SK-N-SH (cell line): Measurements from ENCODE around the gene LRRC42. TPM values are rescaled to one million over a fixed set of nuclear protein-coding genes. Genes with fewer than 3 reads are reported as not detected.

Source experiments
- CTCF ChIA-PET: fragments of 300-600, 350-600 bp; formaldehyde crosslinking; extraction: SDS; loops from one replicate; lab custom pipeline; 2021; lab: Yijun Ruan, JAX
- POLR2A ChIA-PET: fragments of 350-600 bp; sonication (Branson Sonifier 250); formaldehyde crosslinking; extraction: SDS; loops from one replicate; lab custom pipeline; 2020; ENCODE audit warnings: antibody characterized with exemption, inconsistent platforms; lab: Yijun Ruan, JAX
- DNase-seq: peaks from one replicate; pipeline ENCODE4 v3.0.0; 2012
- H2AFZ ChIP-seq: fragments of 200-600 bp; sonication (generic); 2 replicates; pipeline ENCODE4 v1.8.1; 2016; ENCODE audit warnings: antibody characterized with exemption, mild to moderate bottlenecking, low read depth
- H3F3A ChIP-seq: fragments of 200-600 bp; sonication (generic); replicated peaks from 2 replicates; pipeline ENCODE3; 2016; ENCODE audit warnings: antibody characterized with exemption, mild to moderate bottlenecking; ENCODE audit not compliant: insufficient read depth
- H3K27ac ChIP-seq, 2 experiments: fragments of 200-500 bp in 1 of 2; fragments of 200-600 bp in 1 of 2; sonication (Bioruptor generic) in 1 of 2; sonication (generic), shearing (Covaris generic) in 1 of 2; 2 replicates each; pipeline versions ENCODE4 v1.5.1 to v1.6.1; 2014 to 2016; ENCODE audit warnings: low read depth in 2 of 2, inconsistent platforms in 1 of 2, low read length in 1 of 2, mild to moderate bottlenecking in 1 of 2, mixed read lengths in 1 of 2
- H3K27me3 ChIP-seq: fragments of 200-600 bp; sonication (generic), shearing (Covaris generic); 2 replicates; pipeline ENCODE4 v1.6.1; 2016; ENCODE audit warnings: mixed run types; ENCODE audit not compliant: insufficient read depth
- H3K36me3 ChIP-seq, 2 experiments: fragments of 200-500 bp in 1 of 2; fragments of 200-600 bp in 1 of 2; sonication (Bioruptor generic) in 1 of 2; sonication (generic) in 1 of 2; replicated peaks in 1 of 2; 2 replicates each; pipeline versions ENCODE3 to v1.5.1; 2014 to 2016; ENCODE audit warnings: low read length in 1 of 2, mild to moderate bottlenecking in 1 of 2; ENCODE audit not compliant: insufficient read depth in 2 of 2, control insufficient read depth in 1 of 2
- H3K4me1 ChIP-seq, 2 experiments: fragments of 200-500 bp in 1 of 2; fragments of 200-600 bp in 1 of 2; sonication (Bioruptor generic) in 1 of 2; sonication (generic), shearing (Covaris generic) in 1 of 2; 2 replicates each; pipeline versions ENCODE4 v1.5.1 to v1.6.1; 2014 to 2016; ENCODE audit warnings: low read depth in 1 of 2, low read length in 1 of 2, mixed run types in 1 of 2; ENCODE audit not compliant: insufficient read depth in 2 of 2, control insufficient read depth in 1 of 2
- H3K4me2 ChIP-seq: fragments of 200-600 bp; sonication (generic), shearing (Covaris generic); 2 replicates; pipeline ENCODE4 v1.6.1; 2017; ENCODE audit warnings: mixed run types
- H3K4me3 ChIP-seq, 2 experiments: fragments of 200-500 bp in 1 of 2; fragments of 200-600 bp in 1 of 2; sonication (Bioruptor generic) in 1 of 2; sonication (generic), shearing (Covaris generic) in 1 of 2; 2 replicates each; pipeline versions ENCODE4 v1.5.1 to v1.8.1; 2014 to 2016; ENCODE audit warnings: low read depth in 2 of 2, inconsistent platforms in 1 of 2, low read length in 1 of 2, mild to moderate bottlenecking in 1 of 2, mixed read lengths in 1 of 2, moderate library complexity in 1 of 2
- H3K79me2 ChIP-seq: fragments of 200-600 bp; sonication (generic); 2 replicates; pipeline ENCODE4 v1.8.1; 2017; ENCODE audit warnings: mild to moderate bottlenecking; ENCODE audit not compliant: insufficient read depth
- H3K9ac ChIP-seq: fragments of 200-600 bp; sonication (generic); 2 replicates; pipeline ENCODE4 v1.6.1; 2017; ENCODE audit warnings: mixed run types
- H3K9me2 ChIP-seq: fragments of 200-600 bp; sonication (generic); 2 replicates; pipeline ENCODE4 v1.6.1; 2017; ENCODE audit warnings: mixed run types
- H3K9me3 ChIP-seq: fragments of 200-600 bp; sonication (generic); 2 replicates; pipeline ENCODE4 v1.6.1; 2017; ENCODE audit warnings: mixed run types, mild to moderate bottlenecking, moderate library complexity
- H4K20me1 ChIP-seq: fragments of 200-600 bp; sonication (generic); 2 replicates; pipeline ENCODE4 v1.6.1; 2017; ENCODE audit warnings: mild to moderate bottlenecking, mixed run types; ENCODE audit not compliant: insufficient read depth
- ELF1 ChIP-seq: IDR thresholded peaks from 2 replicates; pipeline ENCODE4 v1.4.0; 2012
- FOSL2 ChIP-seq: IDR thresholded peaks from 2 replicates; pipeline ENCODE4 v1.4.0; 2012; ENCODE audit warnings: low read depth, mild to moderate bottlenecking, moderate library complexity, borderline replicate concordance
- GATA2 ChIP-seq: sonication (generic); formaldehyde crosslinking; IDR thresholded peaks from 2 replicates; pipeline ENCODE4 v1.5.0; 2020; ENCODE audit warnings: mild to moderate bottlenecking, missing genetic modification reagents
- MEF2A ChIP-seq: IDR thresholded peaks from 2 replicates; pipeline ENCODE4 v1.4.0; 2012; ENCODE audit warnings: low read depth, borderline replicate concordance
- MXI1 ChIP-seq: IDR thresholded peaks from 2 replicates; pipeline ENCODE4 v1.6.1; 2012; ENCODE audit warnings: mild to moderate bottlenecking, low read depth, low read length, improper control_type of control experiment
- NFIC ChIP-seq: IDR thresholded peaks from 2 replicates; pipeline ENCODE4 v1.4.0; 2012; ENCODE audit warnings: borderline replicate concordance
- POLR2AphosphoS5 ChIP-seq: IDR thresholded peaks from 2 replicates; pipeline ENCODE4 v1.6.1; 2012; ENCODE audit warnings: low read depth, low read length
- RAD21 ChIP-seq: IDR thresholded peaks from 2 replicates; pipeline ENCODE4 v1.6.1; 2012; ENCODE audit warnings: mild to moderate bottlenecking, low read length
- SMC3 ChIP-seq: IDR thresholded peaks from 2 replicates; pipeline ENCODE4 v1.6.1; 2012; ENCODE audit warnings: low read depth, low read length, improper control_type of control experiment
- TCF12 ChIP-seq: IDR thresholded peaks from 2 replicates; pipeline ENCODE4 v1.4.0; 2012
- YY1 ChIP-seq: IDR thresholded peaks from 2 replicates; pipeline ENCODE4 v1.4.0; 2012; ENCODE audit warnings: low read depth, mild to moderate bottlenecking
- WGBS: methylation state at CpG from one replicate; pipeline ENCODE4 v1.1.6; 2017; ENCODE audit warnings: low lambda C conversion rate; 5-methylcytosine and 5-hydroxymethylcytosine counted together
- polyA plus RNA-seq, 3 experiments: library from polyadenylated mRNA; depleted of rRNA; stranded (reverse); fragments of >200 nt; gene quantifications; 2 replicates each; pipeline ENCODE4 v1.2.3, GENCODE V29; 2012
- TF ChIP-seq, protein P1 (sequence below): fragments of 150-350 bp; IDR thresholded peaks from 2 replicates; pipeline ENCODE4 v1.6.1; 2016; ENCODE audit warnings: mild to moderate bottlenecking, low read depth, low read length
- TF ChIP-seq, protein P2 (sequence below): fragments of 150-350 bp; IDR thresholded peaks from 2 replicates; pipeline ENCODE4 v1.6.1; 2017; ENCODE audit warnings: antibody characterized with exemption, low read length, low read depth, borderline replicate concordance

The LRRC42 gene
- polyA plus RNA-seq, 1 of the 3 experiments (the other 2 are of a cell fraction) = 35.0 TPM

GRCh38 chr1:53942127-53942957 lies 3.8 kb upstream of the LRRC42 start:
- Histone ChIP-seq H2AFZ (no peak overlapping the region), H3K9me2 (no peaks in the 10 kb centered on the region), H3K36me3 (peaks cover 14 to 19% of the 10 kb centered on the region in 2 experiments), H3K4me1 (peaks cover 0 to 13% of the 10 kb centered on the region in 2 experiments; a peak in 2 of 4 replicates), H3K27ac (no peak overlapping the region), H3K4me3 (no peak overlapping the region), H3K9me3 (no peaks in the 10 kb centered on the region), H3K79me2 (peaks cover 58% of the 10 kb centered on the region), H3F3A (no peaks in the 10 kb centered on the region), H3K9ac (no peak overlapping the region), H3K27me3 (no peaks in the 10 kb centered on the region), H3K4me2 (no peak overlapping the region), H4K20me1 (no peaks in the 10 kb centered on the region)
- 95% methylated on average over 7 of the region's 7 CpGs for WGBS
- TF ChIP-seq TCF12 (no peak), YY1 (no peak), MEF2A (no peak)
- ChIA-PET POLR2A (no interaction called here), CTCF (interaction anchor here (1.0 kb wide), 1 partner anchor 64 kb away, joined by 4 read pairs; no protein-coding TSS in a partner anchor)
- no peak for DNase-seq

- POLR2A ChIA-PET = no interaction called here
- Histone ChIP-seq H3K4me3 (no peak overlapping the region), H3K27me3 (no peaks in the 10 kb centered on the region), H3K4me1 (peaks cover 5 to 17% of the 10 kb centered on the region in 2 experiments; a peak in 2 of 4 replicates), H4K20me1 (no peaks in the 10 kb centered on the region), H3K9me3 (no peaks in the 10 kb centered on the region), H3F3A (no peaks in the 10 kb centered on the region), H3K79me2 (peaks cover 62% of the 10 kb centered on the region), H2AFZ (no peak overlapping the region), H3K9ac (no peak overlapping the region), H3K9me2 (no peaks in the 10 kb centered on the region), H3K4me2 (no peak overlapping the region), H3K27ac (no peak overlapping the region), H3K36me3 (peaks cover 13 to 18% of the 10 kb centered on the region in 2 experiments)
- TF ChIP-seq, protein P1, sequence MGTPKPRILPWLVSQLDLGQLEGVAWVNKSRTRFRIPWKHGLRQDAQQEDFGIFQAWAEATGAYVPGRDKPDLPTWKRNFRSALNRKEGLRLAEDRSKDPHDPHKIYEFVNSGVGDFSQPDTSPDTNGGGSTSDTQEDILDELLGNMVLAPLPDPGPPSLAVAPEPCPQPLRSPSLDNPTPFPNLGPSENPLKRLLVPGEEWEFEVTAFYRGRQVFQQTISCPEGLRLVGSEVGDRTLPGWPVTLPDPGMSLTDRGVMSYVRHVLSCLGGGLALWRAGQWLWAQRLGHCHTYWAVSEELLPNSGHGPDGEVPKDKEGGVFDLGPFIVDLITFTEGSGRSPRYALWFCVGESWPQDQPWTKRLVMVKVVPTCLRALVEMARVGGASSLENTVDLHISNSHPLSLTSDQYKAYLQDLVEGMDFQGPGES = no peak
- DNase-seq = no peak
- 98% methylated on average over 6 of the region's 6 CpGs for WGBS
- CTCF ChIA-PET = interaction anchor here (1.0 kb wide), 1 partner anchor 16 kb away, joined by 5 read pairs; no protein-coding TSS in a partner anchor
Measured at GRCh38 chr1:53943090-53943489, 3.1 kb upstream of the LRRC42 start.

- DNase-seq = no peak
- ChIA-PET CTCF (interaction anchor here (1.0 to 11.2 kb wide), 3 partner anchors 9 to 66 kb away, joined by 3 to 100 read pairs (median 5); no protein-coding TSS in a partner anchor), POLR2A (no interaction called here)
- Histone ChIP-seq H3K36me3 (peaks cover 14 to 18% of the 10 kb centered on the region in 2 experiments), H3K4me2 (peak overlapping the region; percentile 75; the same call in 1 of the 2 replicates), H3K27ac (no peak overlapping the region), H2AFZ (no peak overlapping the region), H4K20me1 (no peaks in the 10 kb centered on the region; the same call in 1 of the 2 replicates), H3K27me3 (no peaks in the 10 kb centered on the region), H3K4me3 (no peak overlapping the region), H3K79me2 (peaks cover 62% of the 10 kb centered on the region), H3K4me1 (peaks cover 10 to 17% of the 10 kb centered on the region in 2 experiments; a peak in 2 of 4 replicates), H3F3A (no peaks in the 10 kb centered on the region)
- WGBS = 96% methylated on average over 9 of the region's 14 CpGs
- TF ChIP-seq NFIC (no peak), MXI1 (no peak), FOSL2 (no peak), ELF1 (no peak), GATA2 (CRISPR knock-in tag) (no peak), RAD21 (no peak), SMC3 (no peak), POLR2AphosphoS5 (no peak)
- TF ChIP-seq, protein P2, sequence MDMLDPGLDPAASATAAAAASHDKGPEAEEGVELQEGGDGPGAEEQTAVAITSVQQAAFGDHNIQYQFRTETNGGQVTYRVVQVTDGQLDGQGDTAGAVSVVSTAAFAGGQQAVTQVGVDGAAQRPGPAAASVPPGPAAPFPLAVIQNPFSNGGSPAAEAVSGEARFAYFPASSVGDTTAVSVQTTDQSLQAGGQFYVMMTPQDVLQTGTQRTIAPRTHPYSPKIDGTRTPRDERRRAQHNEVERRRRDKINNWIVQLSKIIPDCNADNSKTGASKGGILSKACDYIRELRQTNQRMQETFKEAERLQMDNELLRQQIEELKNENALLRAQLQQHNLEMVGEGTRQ = no peak
- TF ChIP-seq, all 33 proteins: peak for 0
- H3K9ac ChIP-seq = no peak overlapping the region
- no peaks in the 10 kb centered on the region for H3K9me2 ChIP-seq
- no peaks in the 10 kb centered on the region for H3K9me3 ChIP-seq
Measured at GRCh38 chr1:53943490-53944043, 2.6 kb upstream of the LRRC42 start.
